ENCODE measurements around the gene MAGOH.

MAGOH gene

GRCh38 chr1:53180951-53181350 lies 57.4 kb downstream of the MAGOH start:
- peaks cover 0 to 3% (median 0%) of the 10 kb centered on the region in 5 donors for H3K9me3 ChIP-seq (ENCODE audit: control insufficient read depth in 5 of 5, low read length in 5 of 5)
- peaks cover 5 to 36% (median 31%) of the 10 kb centered on the region in 5 donors for H3K4me1 ChIP-seq (ENCODE audit: control insufficient read depth in 5 of 5, insufficient read depth in 5 of 5, low read length in 5 of 5)
- no peak overlapping the region for H3K4me3 ChIP-seq (ENCODE audit: low read depth in 1 of 5, low read length in 5 of 5)
- H3K27me3 ChIP-seq (ENCODE audit: control insufficient read depth in 5 of 5, insufficient read depth in 4 of 5, low read length in 5 of 5), result no peaks in the 10 kb centered on the region
- H3K9ac ChIP-seq (ENCODE audit: low read length in 5 of 5), result no peak overlapping the region
- H3K27ac ChIP-seq (ENCODE audit: low read depth, low read length), result no peak overlapping the region
- no peaks in the 10 kb centered on the region for H3K36me3 ChIP-seq (ENCODE audit: control insufficient read depth in 5 of 5, insufficient read depth in 5 of 5, low read length in 5 of 5)

- Histone ChIP-seq H3K27me3 (ENCODE audit: control insufficient read depth in 5 of 5, insufficient read depth in 4 of 5, low read length in 5 of 5) (no peaks in the 10 kb centered on the region), H3K27ac (ENCODE audit: low read depth, low read length) (no peak overlapping the region), H3K4me3 (ENCODE audit: low read depth in 1 of 5, low read length in 5 of 5) (no peak overlapping the region), H3K9me3 (ENCODE audit: control insufficient read depth in 5 of 5, low read length in 5 of 5) (peaks cover 0 to 3% (median 0%) of the 10 kb centered on the region in 5 donors), H3K4me1 (ENCODE audit: control insufficient read depth in 5 of 5, insufficient read depth in 5 of 5, low read length in 5 of 5) (peaks cover 5 to 39% (median 34%) of the 10 kb centered on the region in 5 donors), H3K9ac (ENCODE audit: low read length in 5 of 5) (no peak overlapping the region), H3K36me3 (ENCODE audit: control insufficient read depth in 5 of 5, insufficient read depth in 5 of 5, low read length in 5 of 5) (no peaks in the 10 kb centered on the region)
Observed at GRCh38 chr1:53180226-53180625, 58.1 kb downstream of the MAGOH start.
